ENCODE results near the gene PPP1R27. TPM values are rescaled to one million over a fixed set of nuclear protein-coding genes. Genes with fewer than 3 reads are reported as not detected.

Gene PPP1R27
- total and polyA plus RNA-seq, 9 of the 15 experiments (the other 6 are each of a cell fraction or from before 2014, with no cell fraction given), result 0.29 to 6.9 (median 1.5) TPM; not detected in 2

DNA sequence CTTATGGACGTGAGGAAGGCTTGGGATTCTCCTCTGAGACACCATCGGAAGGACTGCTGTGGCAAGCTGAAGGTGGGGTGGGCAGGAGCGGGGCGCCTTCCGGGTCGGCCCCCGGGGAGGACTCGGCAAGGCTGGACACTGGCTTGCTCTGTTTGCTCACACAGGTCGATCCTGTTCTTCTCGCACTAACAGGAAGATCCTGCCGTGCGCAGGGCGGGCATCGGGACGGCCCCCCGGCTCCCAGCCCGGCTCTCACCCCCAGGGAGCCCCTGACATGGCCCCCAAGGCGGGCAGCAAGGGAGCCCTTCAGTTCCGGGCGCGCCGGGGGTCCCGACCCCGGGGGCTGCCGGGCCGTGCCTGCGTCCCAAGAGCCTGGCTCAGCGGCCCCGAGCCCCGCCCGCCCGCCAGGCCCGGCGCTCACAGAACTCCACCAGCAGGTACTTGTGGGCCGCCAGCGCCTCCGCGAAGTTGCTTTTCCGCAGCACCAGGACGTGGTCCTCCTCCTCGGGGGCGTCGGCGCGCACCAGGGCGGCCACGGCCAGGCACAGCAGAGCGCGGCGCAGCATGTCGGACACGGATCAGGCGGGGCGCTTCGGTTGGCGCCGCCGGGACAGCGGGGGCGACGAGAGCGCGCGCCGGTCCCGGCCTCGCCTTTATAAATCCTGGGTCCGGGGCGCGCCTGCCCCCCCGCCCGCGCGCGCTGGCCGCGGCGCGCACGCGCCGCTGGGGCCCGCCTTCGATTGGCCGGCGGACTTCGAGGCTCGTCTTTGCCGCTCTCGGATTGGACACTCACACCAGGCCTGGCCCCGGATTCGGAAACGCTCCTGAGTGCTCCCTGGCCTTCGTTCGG is 25.3 kb upstream of the PPP1R27 start, which contains the start of gene P4HB (continued):
- TF ChIP-seq TAF7 (tag; IDR thresholded peaks at IDR 0.05) (no peak), ZNF175 (CRISPR knock-in tag; IDR thresholded peaks at IDR 0.05; ENCODE audit: low read depth) (no peak), WHSC1 (IDR thresholded peaks at IDR 0.05; ENCODE audit: low read length) (no peak), MEF2A (IDR thresholded peaks at IDR 0.05; ENCODE audit: control insufficient read depth, low read depth, low read length) (no peak), EZH2 (IDR thresholded peaks at IDR 0.05; ENCODE audit: borderline replicate concordance, low read depth, low read length) (no peak), RBM22 (IDR thresholded peaks at IDR 0.05; ENCODE audit: low read depth, low read length, poor library complexity, severe bottlenecking) (peak; percentile 92), ZNF398 (CRISPR knock-in tag; IDR thresholded peaks at IDR 0.05) (no peak), STAG1 (CRISPR knock-in tag; IDR thresholded peaks at IDR 0.05; ENCODE audit: borderline replicate concordance) (no peak), ZNF717 (CRISPR knock-in tag; IDR thresholded peaks at IDR 0.05) (no peak), U2AF1 (optimal IDR thresholded peaks at IDR 0.05; ENCODE audit: low read depth, low read length) (peak; percentile 52), BRF1 (IDR thresholded peaks at IDR 0.05; ENCODE audit: borderline replicate concordance, extremely low read depth, insufficient read length) (no peak), PKNOX1 (IDR thresholded peaks at IDR 0.05) (no peak), NR1H2 (CRISPR knock-in tag; IDR thresholded peaks at IDR 0.05) (no peak), ETV1 (tag; conservative IDR thresholded peaks at IDR 0.05; ENCODE audit: low read depth) (no peak), RBM17 (IDR thresholded peaks at IDR 0.05; ENCODE audit: borderline replicate concordance, low read depth, low read length) (no peak), ETS1 (conservative IDR thresholded peaks at IDR 0.05; ENCODE audit: control insufficient read depth, low read depth, low read length) (peak; percentile 27; the same call in 1 of the 2 replicates), ZZZ3 (IDR thresholded peaks at IDR 0.05) (no peak), KAT2B (IDR thresholded peaks at IDR 0.05; ENCODE audit: low read depth, low read length) (no peak), ELF1 (tag; IDR thresholded peaks at IDR 0.05) (no peak)
- TF ChIP-seq, protein P1, sequence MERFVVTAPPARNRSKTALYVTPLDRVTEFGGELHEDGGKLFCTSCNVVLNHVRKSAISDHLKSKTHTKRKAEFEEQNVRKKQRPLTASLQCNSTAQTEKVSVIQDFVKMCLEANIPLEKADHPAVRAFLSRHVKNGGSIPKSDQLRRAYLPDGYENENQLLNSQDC (CRISPR knock-in tag; IDR thresholded peaks at IDR 0.05), result no peak
- TF ChIP-seq, protein P2, sequence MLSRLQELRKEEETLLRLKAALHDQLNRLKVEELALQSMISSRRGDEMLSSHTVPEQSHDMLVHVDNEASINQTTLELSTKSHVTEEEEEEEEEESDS (CRISPR knock-in tag; IDR thresholded peaks at IDR 0.05), result no peak
